ENCODE data around the gene B4GALT3. TPM values are rescaled to one million over a fixed set of nuclear protein-coding genes. Genes with fewer than 3 reads are reported as not detected.

The B4GALT3 gene
- total and polyA plus RNA-seq, 2 donors (not counting 3 experiments of a cell fraction or from before 2014, with no cell fraction given), result 39.5 to 60.4 TPM

- CTCF ChIA-PET, result interaction anchor here (2.1 kb wide), 1 partner anchor 9 kb away, joined by 5 read pairs; the partner anchor contains the start of gene PPOX
- FAIRE-seq, result no peak
- Histone ChIP-seq H3K4me1 (ENCODE audit: control insufficient read depth, extremely low read depth, insufficient read depth, low read length) (peaks cover 11% of the 10 kb centered on the region), H4K20me1 (replicated peaks; ENCODE audit: control insufficient read depth, extremely low read depth, insufficient read depth, low read length) (no peaks in the 10 kb centered on the region), H3K9ac (replicated peaks; ENCODE audit: extremely low read depth, insufficient read depth, low read length) (no peak overlapping the region), H3K27ac (ENCODE audit: insufficient read depth, low read depth, low read length) (no peak overlapping the region), H2AFZ (ENCODE audit: low read depth, low read length) (no peak overlapping the region), H3K79me2 (ENCODE audit: control insufficient read depth, insufficient read depth, low read length) (peaks cover 8% of the 10 kb centered on the region), H3K36me3 (ENCODE audit: control insufficient read depth in 2 of 2, extremely low read depth in 1 of 2, insufficient read depth in 2 of 2, low read length in 2 of 2) (peaks cover 11 to 20% of the 10 kb centered on the region in 2 experiments), H3K27me3 (ENCODE audit: control insufficient read depth in 2 of 2, insufficient read depth in 2 of 2, low read length in 2 of 2) (no peaks in the 10 kb centered on the region), H3K9me1 (replicated peaks; ENCODE audit: control insufficient read depth, extremely low read depth, insufficient read depth, low read length) (no peaks in the 10 kb centered on the region), H3K4me3 (replicated peaks in 1 of 3; ENCODE audit: insufficient read depth in 1 of 3, low read depth in 1 of 3, low read length in 3 of 3) (no peak overlapping the region), H3K9me3 (replicated peaks; ENCODE audit: control insufficient read depth, insufficient read depth, low read length) (no peaks in the 10 kb centered on the region), H3K4me2 (ENCODE audit: insufficient read depth, low read length) (no peak overlapping the region)
- DNase-seq (ENCODE audit: low read depth, low spot score), result no peak
- intact Hi-C loops (cut with micrococcal nuclease) (no loop called here), dilution Hi-C loops (cut with MboI; ENCODE audit: extremely low pct_ligation_motif_present, low sequenced_read_pairs) (no loop called here)
- BruUV-seq (replicated peaks), result no TSS peak
- TF ChIP-seq EZH2 (IDR thresholded peaks at IDR 0.05; ENCODE audit: borderline replicate concordance, low read depth, low read length, severe bottlenecking) (no peak), JUN (IDR thresholded peaks at IDR 0.05; ENCODE audit: borderline replicate concordance, insufficient read depth, insufficient read length, low read depth) (no peak), POLR2A (IDR thresholded peaks at IDR 0.05; ENCODE audit: low read depth, low read length) (no peak), CTCF (IDR thresholded peaks at IDR 0.05; ENCODE audit: extremely low read depth in 1 of 2, insufficient read depth in 1 of 2, low read depth in 1 of 2, low read length in 2 of 2) (no peak), GATA2 (IDR thresholded peaks at IDR 0.05; ENCODE audit: insufficient read depth, insufficient read length, low read depth, low read length) (no peak), FOS (IDR thresholded peaks at IDR 0.05; ENCODE audit: borderline replicate concordance, insufficient read depth, low read length) (no peak), MYC (IDR thresholded peaks at IDR 0.05; ENCODE audit: low read depth, low read length) (no peak), MAX (IDR thresholded peaks at IDR 0.05; ENCODE audit: insufficient read depth, insufficient read length) (no peak), POLR2AphosphoS5 (IDR thresholded peaks at IDR 0.05; ENCODE audit: insufficient read depth, low read depth, low read length) (no peak)
- POLR2A ChIA-PET, result no interaction called here
Measured at GRCh38 chr1:161174911-161175310, 2.4 kb downstream of the B4GALT3 start.
